H1 (cell line): ENCODE results near the gene FRMD4A.

Source experiments
- BCL11A ChIP-seq, 2 experiments: IDR thresholded peaks; one replicate each; pipeline ENCODE4 v1.6.1; 2011; ENCODE audit warnings: low read depth in 2 of 2, low read length in 2 of 2, mild to moderate bottlenecking in 2 of 2
- POLR2A ChIP-seq, 2 experiments: IDR thresholded peaks; 1 replicate in 1 of 2; 2 replicates in 1 of 2; pipeline ENCODE4 v1.6.1; 2011; ENCODE audit warnings: low read depth in 2 of 2, low read length in 2 of 2, mild to moderate bottlenecking in 2 of 2; ENCODE audit errors: control extremely low read depth in 1 of 2
- SIRT6 ChIP-seq: IDR thresholded peaks from one replicate; pipeline ENCODE4 v1.7.1; 2012; ENCODE audit warnings: low read length, inconsistent platforms
- TCF12 ChIP-seq: IDR thresholded peaks from 2 replicates; pipeline ENCODE4 v1.6.1; 2011; ENCODE audit warnings: low read depth, mild to moderate bottlenecking, low read length
- TF ChIP-seq, protein P1 (sequence below), 3 experiments: IDR thresholded peaks; 1 replicate in 2 of 3; 2 replicates in 1 of 3; pipeline versions ENCODE4 v1.5.1 to v1.6.1; 2011; ENCODE audit warnings: low read length in 3 of 3, mild to moderate bottlenecking in 3 of 3, inconsistent platforms in 2 of 3, low read depth in 1 of 3, moderate library complexity in 1 of 3; ENCODE audit not compliant: insufficient read depth in 1 of 3; ENCODE audit errors: control extremely low read depth in 1 of 3

- no peak for TF ChIP-seq POLR2A (IDR thresholded peaks at IDR 0.05; ENCODE audit: control extremely low read depth in 1 of 2, low read depth in 2 of 2, low read length in 2 of 2)
- TF ChIP-seq TCF12: no peak
- no peak for TF ChIP-seq SIRT6
- TF ChIP-seq BCL11A (IDR thresholded peaks at IDR 0.05; ENCODE audit: low read depth in 2 of 2, low read length in 2 of 2): no peak
- TF ChIP-seq, protein P1, sequence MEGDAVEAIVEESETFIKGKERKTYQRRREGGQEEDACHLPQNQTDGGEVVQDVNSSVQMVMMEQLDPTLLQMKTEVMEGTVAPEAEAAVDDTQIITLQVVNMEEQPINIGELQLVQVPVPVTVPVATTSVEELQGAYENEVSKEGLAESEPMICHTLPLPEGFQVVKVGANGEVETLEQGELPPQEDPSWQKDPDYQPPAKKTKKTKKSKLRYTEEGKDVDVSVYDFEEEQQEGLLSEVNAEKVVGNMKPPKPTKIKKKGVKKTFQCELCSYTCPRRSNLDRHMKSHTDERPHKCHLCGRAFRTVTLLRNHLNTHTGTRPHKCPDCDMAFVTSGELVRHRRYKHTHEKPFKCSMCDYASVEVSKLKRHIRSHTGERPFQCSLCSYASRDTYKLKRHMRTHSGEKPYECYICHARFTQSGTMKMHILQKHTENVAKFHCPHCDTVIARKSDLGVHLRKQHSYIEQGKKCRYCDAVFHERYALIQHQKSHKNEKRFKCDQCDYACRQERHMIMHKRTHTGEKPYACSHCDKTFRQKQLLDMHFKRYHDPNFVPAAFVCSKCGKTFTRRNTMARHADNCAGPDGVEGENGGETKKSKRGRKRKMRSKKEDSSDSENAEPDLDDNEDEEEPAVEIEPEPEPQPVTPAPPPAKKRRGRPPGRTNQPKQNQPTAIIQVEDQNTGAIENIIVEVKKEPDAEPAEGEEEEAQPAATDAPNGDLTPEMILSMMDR (IDR thresholded peaks at IDR 0.05; ENCODE audit: control extremely low read depth in 1 of 3, insufficient read depth in 1 of 3, low read depth in 1 of 3, low read length in 3 of 3): no peak
Observed at GRCh38 chr10:13993673-13994089, 337.0 kb downstream of the FRMD4A start.
